ENCODE data around the gene AVPR2.

DNA sequence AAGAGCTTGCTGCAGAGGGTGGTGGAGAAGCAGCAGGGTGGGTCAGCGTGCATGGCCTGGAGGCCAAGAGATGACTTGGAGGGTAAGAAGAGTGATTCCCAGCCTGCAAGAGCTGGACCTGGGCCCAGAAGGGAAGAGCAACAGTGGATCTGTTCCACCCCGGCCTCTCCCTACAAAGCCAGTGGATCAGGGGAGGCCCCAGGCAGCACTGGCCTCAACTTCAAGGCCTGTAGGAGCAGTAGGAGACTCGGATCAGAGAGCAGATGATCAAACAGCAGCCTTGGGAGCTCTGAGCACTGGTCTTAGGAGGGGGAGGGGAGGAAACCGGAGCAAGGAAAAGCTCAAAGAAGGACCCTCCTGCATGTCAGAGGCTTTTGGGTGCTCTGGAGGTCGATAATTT lies 26.1 kb upstream of the AVPR2 start:
- TF ChIP-seq, protein P1, sequence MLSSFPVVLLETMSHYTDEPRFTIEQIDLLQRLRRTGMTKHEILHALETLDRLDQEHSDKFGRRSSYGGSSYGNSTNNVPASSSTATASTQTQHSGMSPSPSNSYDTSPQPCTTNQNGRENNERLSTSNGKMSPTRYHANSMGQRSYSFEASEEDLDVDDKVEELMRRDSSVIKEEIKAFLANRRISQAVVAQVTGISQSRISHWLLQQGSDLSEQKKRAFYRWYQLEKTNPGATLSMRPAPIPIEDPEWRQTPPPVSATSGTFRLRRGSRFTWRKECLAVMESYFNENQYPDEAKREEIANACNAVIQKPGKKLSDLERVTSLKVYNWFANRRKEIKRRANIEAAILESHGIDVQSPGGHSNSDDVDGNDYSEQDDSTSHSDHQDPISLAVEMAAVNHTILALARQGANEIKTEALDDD (IDR thresholded peaks at IDR 0.05): no peak
- TF ChIP-seq JUN (IDR thresholded peaks at IDR 0.05; ENCODE audit: borderline replicate concordance, low read depth, low read length) (no peak), JUN (CRISPR knock-in tag; IDR thresholded peaks at IDR 0.05; ENCODE audit: borderline replicate concordance) (no peak), EGR1 (conservative IDR thresholded peaks at IDR 0.05) (no peak), POLR2A (conservative IDR thresholded peaks at IDR 0.05) (no peak), PML (IDR thresholded peaks at IDR 0.05; ENCODE audit: low read length) (no peak), POU5F1 (IDR thresholded peaks at IDR 0.05; ENCODE audit: borderline replicate concordance, low read depth, low read length, partially characterized antibody) (no peak)
- TF ChIP-seq, protein P2, sequence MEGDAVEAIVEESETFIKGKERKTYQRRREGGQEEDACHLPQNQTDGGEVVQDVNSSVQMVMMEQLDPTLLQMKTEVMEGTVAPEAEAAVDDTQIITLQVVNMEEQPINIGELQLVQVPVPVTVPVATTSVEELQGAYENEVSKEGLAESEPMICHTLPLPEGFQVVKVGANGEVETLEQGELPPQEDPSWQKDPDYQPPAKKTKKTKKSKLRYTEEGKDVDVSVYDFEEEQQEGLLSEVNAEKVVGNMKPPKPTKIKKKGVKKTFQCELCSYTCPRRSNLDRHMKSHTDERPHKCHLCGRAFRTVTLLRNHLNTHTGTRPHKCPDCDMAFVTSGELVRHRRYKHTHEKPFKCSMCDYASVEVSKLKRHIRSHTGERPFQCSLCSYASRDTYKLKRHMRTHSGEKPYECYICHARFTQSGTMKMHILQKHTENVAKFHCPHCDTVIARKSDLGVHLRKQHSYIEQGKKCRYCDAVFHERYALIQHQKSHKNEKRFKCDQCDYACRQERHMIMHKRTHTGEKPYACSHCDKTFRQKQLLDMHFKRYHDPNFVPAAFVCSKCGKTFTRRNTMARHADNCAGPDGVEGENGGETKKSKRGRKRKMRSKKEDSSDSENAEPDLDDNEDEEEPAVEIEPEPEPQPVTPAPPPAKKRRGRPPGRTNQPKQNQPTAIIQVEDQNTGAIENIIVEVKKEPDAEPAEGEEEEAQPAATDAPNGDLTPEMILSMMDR (IDR thresholded peaks at IDR 0.05 in 2 of 3, conservative IDR thresholded peaks at IDR 0.05 in 1 of 3; ENCODE audit: insufficient read depth in 2 of 3, low read depth in 1 of 3, low read length in 3 of 3): no peak
- TF ChIP-seq, protein P3, sequence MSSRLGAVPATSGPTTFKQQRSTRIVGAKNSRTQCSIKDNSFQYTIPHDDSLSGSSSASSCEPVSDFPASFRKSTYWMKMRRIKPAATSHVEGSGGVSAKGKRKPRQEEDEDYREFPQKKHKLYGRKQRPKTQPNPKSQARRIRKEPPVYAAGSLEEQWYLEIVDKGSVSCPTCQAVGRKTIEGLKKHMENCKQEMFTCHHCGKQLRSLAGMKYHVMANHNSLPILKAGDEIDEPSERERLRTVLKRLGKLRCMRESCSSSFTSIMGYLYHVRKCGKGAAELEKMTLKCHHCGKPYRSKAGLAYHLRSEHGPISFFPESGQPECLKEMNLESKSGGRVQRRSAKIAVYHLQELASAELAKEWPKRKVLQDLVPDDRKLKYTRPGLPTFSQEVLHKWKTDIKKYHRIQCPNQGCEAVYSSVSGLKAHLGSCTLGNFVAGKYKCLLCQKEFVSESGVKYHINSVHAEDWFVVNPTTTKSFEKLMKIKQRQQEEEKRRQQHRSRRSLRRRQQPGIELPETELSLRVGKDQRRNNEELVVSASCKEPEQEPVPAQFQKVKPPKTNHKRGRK (tag; IDR thresholded peaks at IDR 0.05): no peak
- TF ChIP-seq, protein P4, sequence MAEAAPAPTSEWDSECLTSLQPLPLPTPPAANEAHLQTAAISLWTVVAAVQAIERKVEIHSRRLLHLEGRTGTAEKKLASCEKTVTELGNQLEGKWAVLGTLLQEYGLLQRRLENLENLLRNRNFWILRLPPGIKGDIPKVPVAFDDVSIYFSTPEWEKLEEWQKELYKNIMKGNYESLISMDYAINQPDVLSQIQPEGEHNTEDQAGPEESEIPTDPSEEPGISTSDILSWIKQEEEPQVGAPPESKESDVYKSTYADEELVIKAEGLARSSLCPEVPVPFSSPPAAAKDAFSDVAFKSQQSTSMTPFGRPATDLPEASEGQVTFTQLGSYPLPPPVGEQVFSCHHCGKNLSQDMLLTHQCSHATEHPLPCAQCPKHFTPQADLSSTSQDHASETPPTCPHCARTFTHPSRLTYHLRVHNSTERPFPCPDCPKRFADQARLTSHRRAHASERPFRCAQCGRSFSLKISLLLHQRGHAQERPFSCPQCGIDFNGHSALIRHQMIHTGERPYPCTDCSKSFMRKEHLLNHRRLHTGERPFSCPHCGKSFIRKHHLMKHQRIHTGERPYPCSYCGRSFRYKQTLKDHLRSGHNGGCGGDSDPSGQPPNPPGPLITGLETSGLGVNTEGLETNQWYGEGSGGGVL (CRISPR knock-in tag; IDR thresholded peaks at IDR 0.05): no peak

Data from K562 (cell line).